T-helper 22 cell (primary cell): ENCODE results near the gene MCOLN3.

Experiments
- DNase-seq: peaks from one replicate; pipeline ENCODE4 v3.0.0-alpha.2; 2020; ENCODE audit warnings: low read depth

MCOLN3 gene, protein sequence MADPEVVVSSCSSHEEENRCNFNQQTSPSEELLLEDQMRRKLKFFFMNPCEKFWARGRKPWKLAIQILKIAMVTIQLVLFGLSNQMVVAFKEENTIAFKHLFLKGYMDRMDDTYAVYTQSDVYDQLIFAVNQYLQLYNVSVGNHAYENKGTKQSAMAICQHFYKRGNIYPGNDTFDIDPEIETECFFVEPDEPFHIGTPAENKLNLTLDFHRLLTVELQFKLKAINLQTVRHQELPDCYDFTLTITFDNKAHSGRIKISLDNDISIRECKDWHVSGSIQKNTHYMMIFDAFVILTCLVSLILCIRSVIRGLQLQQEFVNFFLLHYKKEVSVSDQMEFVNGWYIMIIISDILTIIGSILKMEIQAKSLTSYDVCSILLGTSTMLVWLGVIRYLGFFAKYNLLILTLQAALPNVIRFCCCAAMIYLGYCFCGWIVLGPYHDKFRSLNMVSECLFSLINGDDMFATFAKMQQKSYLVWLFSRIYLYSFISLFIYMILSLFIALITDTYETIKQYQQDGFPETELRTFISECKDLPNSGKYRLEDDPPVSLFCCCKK

DNA sequence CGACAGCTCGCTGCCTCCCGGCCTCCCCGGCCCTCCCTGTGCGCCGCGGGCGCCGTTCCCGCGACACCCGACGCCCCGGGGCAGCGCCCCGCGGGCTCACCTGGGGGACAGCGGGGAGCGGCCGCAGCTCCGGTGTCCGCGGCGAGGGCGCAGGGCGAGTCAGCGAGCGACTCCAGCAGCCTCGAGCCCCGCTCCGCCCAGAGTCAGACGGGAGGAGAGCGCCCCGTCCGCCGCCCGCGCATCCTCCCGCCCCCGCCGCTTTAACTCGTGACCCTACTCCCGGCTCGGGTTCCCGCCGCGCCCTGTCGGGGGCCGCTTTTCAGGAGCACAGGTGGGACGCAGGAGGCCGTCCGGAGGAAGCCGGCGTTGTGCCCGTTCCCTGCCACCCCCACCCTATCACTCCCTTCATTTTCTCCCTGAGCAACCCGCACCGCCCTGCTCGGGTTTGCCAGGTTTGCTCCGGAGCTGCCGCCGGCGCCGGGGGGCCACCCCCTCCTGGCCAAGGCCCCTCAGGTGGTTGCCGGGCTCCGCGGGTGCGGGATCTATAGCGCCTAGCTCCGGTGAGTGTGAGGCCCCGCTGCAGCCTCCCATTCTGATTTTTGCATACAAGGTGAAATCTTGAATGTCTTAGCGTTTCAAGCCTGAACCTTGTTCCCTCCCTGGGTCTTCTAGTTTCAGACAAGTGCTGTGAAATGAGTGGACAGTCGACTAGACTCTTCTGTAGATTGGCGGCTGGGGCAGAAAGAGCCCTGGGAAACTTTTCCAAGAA lies at the start of gene MCOLN3:
TSS of gene MCOLN3 (minus strand) at position 205 of the 769 bp plus-strand sequence. CDS start 3,140 bp downstream, outside the sequence.
- no peak for DNase-seq

DNA sequence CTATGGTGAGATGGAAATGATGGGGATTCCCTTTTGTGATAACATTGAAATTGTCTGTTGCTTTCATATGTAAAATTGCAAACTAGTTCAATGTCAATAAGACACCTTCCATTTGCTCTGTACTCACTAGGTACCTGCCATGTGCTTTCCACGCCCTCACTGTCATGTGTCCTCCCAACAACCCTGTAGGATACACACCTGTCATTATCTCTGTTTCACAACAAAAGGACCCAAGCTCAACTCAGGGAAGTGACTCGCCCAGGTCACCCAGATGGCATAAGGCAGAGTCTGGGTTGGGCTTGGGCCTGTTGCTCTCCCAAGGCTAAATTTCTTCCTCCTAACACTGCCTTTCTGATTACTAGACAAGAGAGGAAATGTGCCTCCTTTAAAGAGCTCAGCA lies 45.3 kb upstream of the MCOLN3 start:
- no peak for DNase-seq

GRCh38 chr1:85091671-85092280 lies 43.5 kb upstream of the MCOLN3 start:
- DNase-seq = no peak

- DNase-seq = no peak
These were observed 41.9 kb upstream of the MCOLN3 start for GRCh38 chr1:85090225-85090624.

DNA sequence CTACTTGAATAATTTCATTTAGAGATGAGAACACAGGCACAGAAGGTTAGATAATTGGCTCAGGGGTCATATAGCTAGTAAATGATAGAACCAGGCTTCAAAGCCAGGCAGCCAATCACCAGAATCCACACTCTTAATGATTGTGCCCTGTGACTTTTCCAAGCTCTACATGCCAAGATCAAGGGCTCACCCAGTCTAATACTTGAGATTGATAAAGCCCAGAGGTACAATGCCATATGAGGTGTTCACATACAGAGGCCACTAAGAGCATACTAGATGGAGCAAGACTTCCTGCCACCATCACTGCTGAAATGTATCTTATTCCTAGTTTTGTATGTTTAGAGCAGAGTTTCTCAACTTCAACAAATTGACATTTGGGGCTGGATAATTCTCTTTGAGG lies 40.9 kb upstream of the MCOLN3 start:
- DNase-seq = no peak

DNA sequence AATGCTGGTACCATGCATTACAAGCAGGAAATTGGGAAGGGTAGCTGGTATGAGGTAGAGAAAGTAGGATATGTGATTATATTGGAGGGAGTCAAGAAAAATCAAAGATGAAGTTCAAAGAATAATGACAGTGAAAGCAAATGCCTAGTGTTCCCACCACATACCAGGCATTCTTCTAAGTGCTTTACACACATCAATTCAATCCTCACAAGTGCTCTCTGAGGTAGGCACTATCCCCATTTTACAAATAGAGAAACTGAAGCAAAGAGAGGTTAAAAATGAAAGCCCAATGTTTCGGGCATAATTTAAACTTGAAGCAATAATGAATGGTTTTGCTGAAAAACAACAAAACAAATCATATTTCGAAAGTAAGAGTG lies 40.1 kb upstream of the MCOLN3 start:
- DNase-seq = no peak

DNA sequence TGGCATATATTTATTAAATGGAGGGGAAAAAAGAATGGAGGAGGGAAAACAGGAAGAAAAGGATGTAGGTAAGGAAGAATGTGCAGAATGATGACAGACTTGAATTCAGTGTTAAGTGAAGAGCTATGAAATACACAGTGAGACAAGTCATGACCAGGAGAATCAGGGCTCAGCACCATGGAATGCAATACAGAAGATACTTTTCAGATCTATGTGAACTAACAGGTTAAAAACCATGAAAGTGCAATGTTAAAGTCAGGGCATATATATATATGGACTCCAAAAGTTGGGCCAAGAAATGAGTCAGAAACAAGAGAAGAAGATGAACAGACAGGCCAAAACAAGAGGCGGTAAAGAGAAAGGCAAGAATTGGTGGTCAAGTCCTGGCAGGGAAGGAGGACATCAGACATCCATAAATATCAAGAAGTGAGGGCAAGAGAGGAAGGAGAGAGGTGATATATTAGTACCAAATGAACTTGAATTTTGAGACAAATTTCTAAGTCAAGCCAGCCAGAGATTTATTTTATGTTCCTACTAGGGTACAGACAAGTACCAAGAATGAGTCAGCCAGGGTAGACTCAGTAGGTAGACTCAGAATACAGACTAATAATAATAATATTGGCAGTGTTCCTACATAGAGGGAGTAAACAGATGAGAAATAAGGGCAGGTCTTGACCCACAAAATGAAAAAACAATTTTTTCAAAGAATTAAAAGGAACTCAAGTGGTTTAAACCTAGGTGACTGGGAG lies 39.5 kb upstream of the MCOLN3 start:
- DNase-seq = no peak

GRCh38 chr1:85085417-85085816 lies 37.1 kb upstream of the MCOLN3 start:
- no peak for DNase-seq

DNA sequence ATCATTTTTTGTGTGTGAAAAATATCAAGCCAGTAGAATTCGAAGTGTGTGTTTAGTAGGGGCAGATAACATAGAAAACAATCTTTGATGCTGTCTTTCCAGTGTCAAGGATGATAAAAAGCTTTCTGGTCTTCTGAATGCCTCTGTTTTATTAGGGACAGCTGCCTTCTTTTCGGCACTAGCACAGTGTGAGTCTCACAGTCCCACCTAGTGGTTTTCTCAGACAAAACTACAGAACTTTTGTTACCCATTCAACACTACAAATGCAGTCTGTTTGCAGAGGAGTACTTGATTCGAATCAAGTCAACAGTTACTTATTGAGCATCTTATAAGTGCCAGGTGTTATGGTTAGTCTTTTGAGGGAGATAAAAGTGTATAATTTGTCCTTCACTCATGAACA lies 30.6 kb upstream of the MCOLN3 start:
- DNase-seq = no peak

- no peak for DNase-seq
These were observed 26.2 kb upstream of the MCOLN3 start for GRCh38 chr1:85074365-85074964.

- DNase-seq = no peak
These were observed 22.7 kb upstream of the MCOLN3 start for GRCh38 chr1:85070972-85071492.

GRCh38 chr1:85068846-85069245 lies 20.5 kb upstream of the MCOLN3 start:
- no peak for DNase-seq

DNA sequence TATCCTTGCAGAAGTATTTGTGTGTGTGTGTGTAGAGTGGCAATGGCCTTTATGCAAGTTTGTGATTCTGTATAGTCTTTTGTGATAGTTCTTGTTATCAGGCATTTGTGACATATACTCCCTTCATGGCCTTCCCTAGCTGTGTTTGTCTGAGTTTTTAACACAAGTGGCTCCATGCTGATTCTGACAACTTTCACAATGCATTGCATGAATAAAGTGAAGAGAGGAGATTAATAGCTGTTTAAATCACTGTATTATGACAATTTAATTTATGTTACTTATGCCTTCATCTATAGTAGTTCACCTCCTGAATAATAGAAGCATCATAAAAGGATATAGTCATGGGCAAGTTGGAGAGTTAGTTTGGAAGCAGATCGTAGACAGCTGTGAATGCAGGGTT lies 17.2 kb upstream of the MCOLN3 start:
- no peak for DNase-seq

DNA sequence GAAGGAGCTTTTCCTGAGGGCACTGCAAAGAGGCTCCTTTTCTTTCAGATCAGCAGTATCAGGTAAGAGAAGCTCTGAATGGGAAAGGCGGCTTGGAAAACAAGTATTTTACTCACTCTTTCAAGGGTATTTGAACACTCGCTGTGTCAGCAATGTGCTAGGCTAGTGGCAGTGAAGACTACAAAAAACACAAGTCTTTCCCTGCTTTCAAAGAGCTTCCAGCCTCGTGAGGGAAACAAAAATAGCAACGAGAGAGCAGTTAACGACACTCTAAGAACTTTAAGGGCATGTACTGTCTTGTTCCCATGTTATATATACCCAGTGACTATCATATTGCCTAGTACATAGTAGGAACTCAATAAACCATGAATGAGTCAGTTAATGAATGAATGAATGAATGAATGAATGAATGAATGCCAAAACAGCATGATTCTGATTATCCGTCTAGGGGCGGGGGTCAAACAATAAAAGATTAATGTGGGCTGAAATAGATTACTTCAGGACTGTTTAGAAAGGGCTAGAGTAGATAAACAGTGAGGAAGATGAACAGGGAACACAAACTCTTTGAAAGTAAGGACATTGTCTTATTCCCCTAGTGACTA lies 14.2 kb upstream of the MCOLN3 start:
- DNase-seq = no peak

DNA sequence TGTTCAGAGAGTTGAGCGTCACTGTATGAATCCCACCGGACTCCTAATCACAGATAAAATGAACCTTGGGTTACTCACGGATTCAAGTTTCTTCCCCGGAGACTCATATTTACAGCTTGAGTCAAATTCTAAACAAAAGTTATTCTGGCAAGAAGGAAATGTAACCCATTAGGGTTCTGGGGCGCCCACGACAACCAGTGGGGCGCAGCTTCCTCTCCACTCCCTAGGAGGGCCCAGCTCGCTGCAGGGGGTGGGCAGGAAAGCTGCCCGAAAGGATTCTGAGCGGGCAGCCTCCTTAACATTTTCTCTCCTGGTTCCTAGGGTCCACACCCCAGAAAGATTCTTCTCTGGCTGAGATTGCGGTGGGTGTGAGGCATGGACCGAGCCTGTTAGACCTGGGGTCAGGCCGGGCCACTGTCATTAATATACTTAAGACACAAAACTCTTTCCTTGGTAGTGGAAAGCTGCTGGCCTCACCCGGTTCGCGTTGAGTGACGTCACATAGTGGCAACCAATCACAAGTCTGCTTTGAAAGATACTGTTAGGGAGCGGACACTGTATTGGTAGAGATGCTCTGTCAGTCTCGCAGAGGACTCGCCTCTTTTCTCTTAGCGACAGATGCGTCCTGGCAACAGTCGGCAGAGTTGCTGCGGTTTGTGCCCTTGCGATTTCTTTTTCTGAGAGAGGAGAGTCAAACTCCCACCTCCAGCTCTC lies 13.6 kb upstream of the MCOLN3 start:
- peak; percentile 69 for DNase-seq

- no peak for DNase-seq
These were observed 11.7 kb upstream of the MCOLN3 start for GRCh38 chr1:85060038-85060437.

GRCh38 chr1:85059563-85059962 lies 11.3 kb upstream of the MCOLN3 start:
- no peak for DNase-seq

DNA sequence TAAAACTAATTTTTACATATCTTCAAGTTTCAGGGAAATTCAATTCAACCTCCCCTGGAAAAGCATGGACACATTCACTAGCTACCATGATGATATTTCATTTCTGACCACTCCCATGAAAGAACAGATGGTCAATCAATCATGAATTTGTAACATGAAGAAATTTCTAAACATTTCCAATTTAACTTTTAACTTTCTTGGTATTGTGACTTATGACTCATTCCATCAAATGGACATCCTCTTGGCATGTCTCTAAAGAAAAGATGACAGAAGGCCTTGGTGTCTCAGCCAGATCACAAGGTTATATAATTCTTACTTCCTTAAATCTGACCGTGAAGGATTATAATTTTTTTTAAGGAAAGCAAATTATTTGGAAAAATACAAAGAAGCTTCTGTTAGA lies 10.5 kb upstream of the MCOLN3 start:
- no peak for DNase-seq

DNA sequence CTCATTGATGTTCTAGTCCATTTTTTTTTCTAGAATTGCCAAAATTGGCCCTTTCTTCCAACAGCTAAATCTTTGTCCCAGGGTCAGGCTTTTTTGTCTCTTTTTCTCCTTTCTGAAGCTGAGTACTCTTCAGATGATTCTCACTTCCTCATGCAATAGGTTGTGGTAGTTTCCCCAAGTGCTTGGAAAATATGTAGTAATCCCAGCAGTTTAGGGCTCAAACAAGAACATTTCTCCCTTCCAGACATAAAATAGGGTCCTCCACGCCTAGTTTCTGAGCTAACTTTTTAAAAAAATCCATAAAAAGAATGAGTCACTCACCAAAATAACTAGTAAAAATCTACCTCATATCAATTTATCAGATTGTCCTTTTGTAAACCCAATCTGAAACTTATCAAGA lies 10.0 kb upstream of the MCOLN3 start:
- DNase-seq = no peak

DNA sequence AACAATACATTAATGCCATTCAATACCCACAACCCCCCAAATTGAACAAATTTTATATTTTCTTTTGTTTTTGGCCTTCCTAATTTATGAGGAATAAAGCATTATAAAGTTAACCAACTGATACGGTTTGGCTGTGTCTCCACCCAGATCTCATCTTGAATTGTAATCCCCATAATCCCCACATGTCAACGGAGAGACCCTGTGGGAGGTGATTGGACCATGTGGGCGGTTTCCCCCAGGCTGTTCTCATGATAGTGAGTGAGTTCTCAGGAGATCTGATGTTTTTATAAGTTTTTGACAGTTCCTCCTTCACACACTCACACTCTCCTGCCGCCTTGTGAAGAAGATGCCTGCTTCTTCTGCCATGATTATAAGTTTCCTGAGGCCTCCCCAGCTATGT lies 6.4 kb upstream of the MCOLN3 start:
- DNase-seq = no peak
